ENCODE results near the gene CLEC4D. TPM values are rescaled to one million over a fixed set of nuclear protein-coding genes. Genes with fewer than 3 reads are reported as not detected.

Gene CLEC4D
- total RNA-seq, 1 experiment from 2014 or later = not detected

DNA sequence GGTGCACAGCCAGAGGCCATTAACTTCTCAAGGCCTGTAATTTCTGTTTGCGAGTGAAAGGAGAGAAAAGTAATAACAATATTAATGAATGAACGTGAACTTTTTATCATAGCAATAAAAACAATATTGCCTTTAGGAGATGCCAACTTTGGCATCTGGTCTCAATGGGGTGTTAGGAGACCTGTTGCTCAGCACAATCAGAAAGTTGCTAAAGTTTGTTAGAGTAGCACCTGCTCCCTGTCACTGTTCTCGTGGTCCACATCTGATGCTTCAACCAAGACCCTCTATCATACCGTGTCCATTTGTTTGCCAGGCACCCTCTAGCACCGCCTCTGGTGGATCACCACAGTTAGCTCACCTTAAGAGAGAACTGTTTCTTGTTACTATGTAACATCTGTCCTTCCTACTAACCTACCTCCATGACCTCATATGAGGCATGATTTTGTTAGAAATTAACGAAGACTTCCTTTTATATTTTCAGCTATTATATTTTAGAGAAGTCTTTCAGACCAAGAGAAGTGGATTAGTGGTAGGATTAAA, 39.9 kb downstream of the CLEC4D start:
- POLR2A ChIA-PET = no interaction called here
- no peak overlapping the region for H3K27ac ChIP-seq (ENCODE audit: low read length)
- no peaks in the 10 kb centered on the region for H3K36me3 ChIP-seq (ENCODE audit: control insufficient read depth, insufficient read depth, low read length)
- BruUV-seq (replicated peaks) = no TSS peak
- no peaks in the 10 kb centered on the region for H3K9me3 ChIP-seq (ENCODE audit: control insufficient read depth, insufficient read depth, low read depth, low read length)
- intact Hi-C loops (cut with micrococcal nuclease; ENCODE audit: unreplicated experiment) = no loop called here
- H3K27me3 ChIP-seq (ENCODE audit: control insufficient read depth, insufficient read depth, low read length) = no peaks in the 10 kb centered on the region
- no peaks in the 10 kb centered on the region for H3K4me1 ChIP-seq (ENCODE audit: control insufficient read depth, insufficient read depth, low read length)
- in situ Hi-C loops (cut with HindIII; ENCODE audit: low pct_unique_long_range_greater_than_20kb, low sequenced_read_pairs) = no loop called here
- no peak overlapping the region for H3K4me3 ChIP-seq (ENCODE audit: low read depth in 2 of 2, low read length in 2 of 2)
- TF ChIP-seq SIN3A (IDR thresholded peaks at IDR 0.05; ENCODE audit: borderline replicate concordance, insufficient read depth, low read depth, low read length) = no peak
- no peak for TF ChIP-seq POLR2AphosphoS5 (IDR thresholded peaks at IDR 0.05; ENCODE audit: low read depth, low read length)
- CTCF ChIA-PET = no interaction called here
- no peak for ATAC-seq
- no peak for DNase-seq (ENCODE audit: low read depth, low spot score)

DNA sequence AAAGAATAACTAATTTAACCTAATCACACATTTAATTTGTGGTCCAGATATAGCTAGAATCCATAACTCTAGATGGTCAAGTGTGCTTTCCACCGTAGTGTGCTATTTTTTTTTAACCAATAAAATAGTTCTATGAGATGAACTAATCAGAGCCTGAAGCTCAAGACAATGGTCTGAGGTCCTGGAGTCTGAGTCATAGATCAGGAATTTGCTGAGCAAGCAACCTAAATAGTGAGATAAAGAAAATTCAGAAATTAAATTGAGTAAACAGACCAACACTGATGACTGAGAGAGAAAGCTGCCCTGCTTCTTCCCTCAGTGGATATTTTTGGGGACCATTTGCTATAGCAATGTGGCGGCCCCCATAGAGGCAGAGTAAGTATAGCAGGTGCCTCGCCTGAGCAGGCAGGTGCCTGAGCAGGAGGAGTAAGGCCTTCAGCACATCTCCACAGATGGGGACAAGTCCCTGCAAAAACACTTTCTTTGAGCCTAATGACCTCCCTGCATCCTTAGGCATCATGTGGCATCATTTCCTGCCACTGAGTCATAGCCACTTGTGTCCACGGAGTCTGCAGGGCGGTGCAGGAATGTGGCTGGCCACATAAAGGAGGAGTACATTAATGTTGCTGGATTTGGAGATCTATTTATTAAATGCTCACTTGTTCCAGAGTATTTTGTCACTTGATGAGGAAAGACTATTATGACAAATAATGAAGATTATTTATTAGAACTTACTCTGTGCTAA, 41.3 kb downstream of the CLEC4D start:
- CTCF ChIA-PET = interaction anchor here (0.9 kb wide), 1 partner anchor 10 kb away, joined by 3 read pairs; no protein-coding TSS in a partner anchor
- H3K4me1 ChIP-seq (ENCODE audit: control insufficient read depth, insufficient read depth, low read length) = no peaks in the 10 kb centered on the region
- no peak overlapping the region for H3K27ac ChIP-seq (ENCODE audit: low read length)
- H3K27me3 ChIP-seq (ENCODE audit: control insufficient read depth, insufficient read depth, low read length) = no peaks in the 10 kb centered on the region
- no peak for DNase-seq (ENCODE audit: low read depth, low spot score)
- no peak for TF ChIP-seq TCF7L2 (IDR thresholded peaks at IDR 0.05; ENCODE audit: low read depth, low read length)
- TF ChIP-seq POLR2AphosphoS5 (IDR thresholded peaks at IDR 0.05; ENCODE audit: low read depth, low read length) = no peak
- TF ChIP-seq, protein P1, sequence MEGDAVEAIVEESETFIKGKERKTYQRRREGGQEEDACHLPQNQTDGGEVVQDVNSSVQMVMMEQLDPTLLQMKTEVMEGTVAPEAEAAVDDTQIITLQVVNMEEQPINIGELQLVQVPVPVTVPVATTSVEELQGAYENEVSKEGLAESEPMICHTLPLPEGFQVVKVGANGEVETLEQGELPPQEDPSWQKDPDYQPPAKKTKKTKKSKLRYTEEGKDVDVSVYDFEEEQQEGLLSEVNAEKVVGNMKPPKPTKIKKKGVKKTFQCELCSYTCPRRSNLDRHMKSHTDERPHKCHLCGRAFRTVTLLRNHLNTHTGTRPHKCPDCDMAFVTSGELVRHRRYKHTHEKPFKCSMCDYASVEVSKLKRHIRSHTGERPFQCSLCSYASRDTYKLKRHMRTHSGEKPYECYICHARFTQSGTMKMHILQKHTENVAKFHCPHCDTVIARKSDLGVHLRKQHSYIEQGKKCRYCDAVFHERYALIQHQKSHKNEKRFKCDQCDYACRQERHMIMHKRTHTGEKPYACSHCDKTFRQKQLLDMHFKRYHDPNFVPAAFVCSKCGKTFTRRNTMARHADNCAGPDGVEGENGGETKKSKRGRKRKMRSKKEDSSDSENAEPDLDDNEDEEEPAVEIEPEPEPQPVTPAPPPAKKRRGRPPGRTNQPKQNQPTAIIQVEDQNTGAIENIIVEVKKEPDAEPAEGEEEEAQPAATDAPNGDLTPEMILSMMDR (IDR thresholded peaks at IDR 0.05) = no peak
- TF ChIP-seq SIN3A (IDR thresholded peaks at IDR 0.05; ENCODE audit: borderline replicate concordance, insufficient read depth, low read depth, low read length) = no peak
- TF ChIP-seq, protein P2, sequence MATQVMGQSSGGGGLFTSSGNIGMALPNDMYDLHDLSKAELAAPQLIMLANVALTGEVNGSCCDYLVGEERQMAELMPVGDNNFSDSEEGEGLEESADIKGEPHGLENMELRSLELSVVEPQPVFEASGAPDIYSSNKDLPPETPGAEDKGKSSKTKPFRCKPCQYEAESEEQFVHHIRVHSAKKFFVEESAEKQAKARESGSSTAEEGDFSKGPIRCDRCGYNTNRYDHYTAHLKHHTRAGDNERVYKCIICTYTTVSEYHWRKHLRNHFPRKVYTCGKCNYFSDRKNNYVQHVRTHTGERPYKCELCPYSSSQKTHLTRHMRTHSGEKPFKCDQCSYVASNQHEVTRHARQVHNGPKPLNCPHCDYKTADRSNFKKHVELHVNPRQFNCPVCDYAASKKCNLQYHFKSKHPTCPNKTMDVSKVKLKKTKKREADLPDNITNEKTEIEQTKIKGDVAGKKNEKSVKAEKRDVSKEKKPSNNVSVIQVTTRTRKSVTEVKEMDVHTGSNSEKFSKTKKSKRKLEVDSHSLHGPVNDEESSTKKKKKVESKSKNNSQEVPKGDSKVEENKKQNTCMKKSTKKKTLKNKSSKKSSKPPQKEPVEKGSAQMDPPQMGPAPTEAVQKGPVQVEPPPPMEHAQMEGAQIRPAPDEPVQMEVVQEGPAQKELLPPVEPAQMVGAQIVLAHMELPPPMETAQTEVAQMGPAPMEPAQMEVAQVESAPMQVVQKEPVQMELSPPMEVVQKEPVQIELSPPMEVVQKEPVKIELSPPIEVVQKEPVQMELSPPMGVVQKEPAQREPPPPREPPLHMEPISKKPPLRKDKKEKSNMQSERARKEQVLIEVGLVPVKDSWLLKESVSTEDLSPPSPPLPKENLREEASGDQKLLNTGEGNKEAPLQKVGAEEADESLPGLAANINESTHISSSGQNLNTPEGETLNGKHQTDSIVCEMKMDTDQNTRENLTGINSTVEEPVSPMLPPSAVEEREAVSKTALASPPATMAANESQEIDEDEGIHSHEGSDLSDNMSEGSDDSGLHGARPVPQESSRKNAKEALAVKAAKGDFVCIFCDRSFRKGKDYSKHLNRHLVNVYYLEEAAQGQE (IDR thresholded peaks at IDR 0.05; ENCODE audit: insufficient read depth in 1 of 2, low read depth in 2 of 2, low read length in 1 of 2) = no peak
- no peaks in the 10 kb centered on the region for H3K36me3 ChIP-seq (ENCODE audit: control insufficient read depth, insufficient read depth, low read length)
- POLR2A ChIA-PET = no interaction called here
- no peak overlapping the region for H3K4me3 ChIP-seq (ENCODE audit: low read depth in 2 of 2, low read length in 2 of 2)
- ATAC-seq = no peak
- no TSS peak for BruUV-seq (replicated peaks)
- intact Hi-C loops (cut with micrococcal nuclease; ENCODE audit: unreplicated experiment) = no loop called here
- in situ Hi-C loops (cut with HindIII; ENCODE audit: low pct_unique_long_range_greater_than_20kb, low sequenced_read_pairs) = no loop called here
- no peaks in the 10 kb centered on the region for H3K9me3 ChIP-seq (ENCODE audit: control insufficient read depth, insufficient read depth, low read depth, low read length)

DNA sequence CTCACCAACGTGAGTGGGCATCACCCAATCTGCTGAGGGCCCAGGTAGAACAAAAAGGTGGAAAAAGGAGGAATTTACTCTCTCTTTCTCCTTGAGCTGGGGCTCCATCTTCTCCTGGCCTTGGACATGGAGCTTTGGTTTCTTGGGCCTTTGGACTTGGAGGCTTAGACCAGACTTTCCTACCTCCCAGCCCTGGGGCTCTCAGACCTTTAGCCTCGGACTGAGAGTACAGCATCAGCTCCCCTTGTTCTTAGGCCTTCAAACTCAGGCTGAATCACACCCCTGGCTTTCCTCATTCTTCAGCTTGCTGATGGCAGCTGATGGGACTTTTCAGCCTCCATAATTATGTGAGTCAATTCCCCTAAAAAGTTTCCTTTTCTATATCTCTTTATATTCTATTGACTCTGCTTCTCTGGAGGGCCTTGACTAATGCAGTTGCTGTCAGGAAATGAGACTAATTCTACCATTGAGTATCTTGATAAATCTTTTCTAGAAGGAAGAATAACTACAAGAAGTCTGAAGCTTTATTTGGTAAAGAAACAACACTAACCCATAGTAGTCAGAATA, 43.3 kb downstream of the CLEC4D start:
- BruUV-seq (replicated peaks) = no TSS peak
- CTCF ChIA-PET = no interaction called here
- Histone ChIP-seq H3K27me3 (ENCODE audit: control insufficient read depth, insufficient read depth, low read length) (no peaks in the 10 kb centered on the region), H3K9me3 (ENCODE audit: control insufficient read depth, insufficient read depth, low read depth, low read length) (no peaks in the 10 kb centered on the region), H3K27ac (ENCODE audit: low read length) (no peak overlapping the region), H3K4me1 (ENCODE audit: control insufficient read depth, insufficient read depth, low read length) (no peaks in the 10 kb centered on the region), H3K4me3 (ENCODE audit: low read depth in 2 of 2, low read length in 2 of 2) (no peak overlapping the region), H3K36me3 (ENCODE audit: control insufficient read depth, insufficient read depth, low read length) (no peaks in the 10 kb centered on the region)
- ATAC-seq (no peak), DNase-seq (ENCODE audit: low read depth, low spot score) (no peak)
- TF ChIP-seq SIN3A (IDR thresholded peaks at IDR 0.05; ENCODE audit: borderline replicate concordance, insufficient read depth, low read depth, low read length) (no peak), TCF7L2 (IDR thresholded peaks at IDR 0.05; ENCODE audit: low read depth, low read length) (no peak), POLR2AphosphoS5 (IDR thresholded peaks at IDR 0.05; ENCODE audit: low read depth, low read length) (no peak)
- TF ChIP-seq, protein P2 (IDR thresholded peaks at IDR 0.05; ENCODE audit: insufficient read depth in 1 of 2, low read depth in 2 of 2, low read length in 1 of 2) = no peak
- TF ChIP-seq, protein P1 (IDR thresholded peaks at IDR 0.05) = no peak
- intact Hi-C loops (cut with micrococcal nuclease; ENCODE audit: unreplicated experiment) = no loop called here
- POLR2A ChIA-PET = no interaction called here
- in situ Hi-C loops (cut with HindIII; ENCODE audit: low pct_unique_long_range_greater_than_20kb, low sequenced_read_pairs) = no loop called here

Measured in Panc1 (cell line).